ENCODE measurements around the gene BAD. TPM values are rescaled to one million over a fixed set of nuclear protein-coding genes. Genes with fewer than 3 reads are reported as not detected.
A peak's percentile ranks its signal among the peaks of the same experiment; 100 is the strongest.

The BAD gene
- total RNA-seq, 1 experiment from 2014 or later: 50.5 TPM

DNA sequence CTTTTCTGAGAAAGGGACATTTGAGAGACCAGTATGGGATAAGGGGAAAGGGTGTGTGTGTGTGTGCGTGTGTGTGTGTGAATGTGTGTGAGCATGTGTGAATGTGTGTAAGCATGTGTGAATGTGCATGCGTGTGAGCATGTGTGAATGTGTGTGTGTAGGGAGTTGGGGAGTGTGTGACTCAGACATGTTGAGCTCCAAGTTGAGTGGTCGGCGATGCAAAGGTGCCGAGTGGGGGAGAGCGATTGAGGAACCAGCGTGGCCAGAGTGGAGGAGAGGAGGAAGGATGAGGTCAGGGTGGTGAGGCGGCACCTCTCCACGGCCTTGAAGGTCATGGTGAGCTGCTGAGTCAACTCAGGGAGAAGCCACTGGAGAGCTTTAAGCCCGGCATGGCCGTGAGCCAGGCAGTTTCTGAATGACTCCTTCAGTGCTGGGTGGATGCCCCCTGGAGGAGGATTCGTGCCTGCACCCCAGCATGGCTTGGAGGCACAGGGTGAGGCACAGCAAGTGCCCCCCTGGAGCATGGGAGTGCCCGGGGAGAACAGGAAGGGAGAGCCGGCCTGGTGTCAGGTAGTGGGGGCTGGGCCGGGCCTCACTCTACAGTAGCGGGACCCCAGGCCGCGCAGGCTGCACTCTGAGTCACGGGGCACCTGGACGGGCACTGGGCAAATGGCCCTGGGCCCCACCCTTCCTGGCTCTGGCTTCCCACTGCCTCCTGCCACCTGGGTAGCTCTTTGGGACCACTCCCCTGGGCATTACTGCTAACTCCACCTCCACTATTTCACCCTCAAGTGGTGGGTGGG, 47.3 kb upstream of the BAD start:
- no peaks in the 10 kb centered on the region for H3K9me3 Mint-ChIP-seq (ENCODE audit: unreplicated experiment)
- Histone ChIP-seq H3K27me3 (replicated peaks; ENCODE audit: control insufficient read depth, insufficient read depth, low read length) (no peaks in the 10 kb centered on the region), H3K4me3 (ENCODE audit: low read depth, low read length) (no peak overlapping the region), H3K36me3 (ENCODE audit: control insufficient read depth, insufficient read depth, low read length) (no peaks in the 10 kb centered on the region), H3K4me1 (peaks cover 5% of the 10 kb centered on the region; the same call in 1 of the 2 replicates), H3K9me3 (no peaks in the 10 kb centered on the region)
- ChIA-PET POLR2A (interaction anchor here (3.0 kb wide), 1 partner anchor 14 kb away, joined by 13 read pairs; the partner anchor contains the start of genes PRDX5 and TRMT112), CTCF (interaction anchor here (0.6 to 3.1 kb wide), 8 partner anchors 9 to 1559 kb away, joined by 3 to 24 read pairs (median 4); partner anchors contain the start of genes CCDC85B, PRDX5, RPS6KA4 and TRMT112)
- H3K27ac Mint-ChIP-seq (ENCODE audit: unreplicated experiment): no peak overlapping the region
- TF ChIP-seq, protein P1, sequence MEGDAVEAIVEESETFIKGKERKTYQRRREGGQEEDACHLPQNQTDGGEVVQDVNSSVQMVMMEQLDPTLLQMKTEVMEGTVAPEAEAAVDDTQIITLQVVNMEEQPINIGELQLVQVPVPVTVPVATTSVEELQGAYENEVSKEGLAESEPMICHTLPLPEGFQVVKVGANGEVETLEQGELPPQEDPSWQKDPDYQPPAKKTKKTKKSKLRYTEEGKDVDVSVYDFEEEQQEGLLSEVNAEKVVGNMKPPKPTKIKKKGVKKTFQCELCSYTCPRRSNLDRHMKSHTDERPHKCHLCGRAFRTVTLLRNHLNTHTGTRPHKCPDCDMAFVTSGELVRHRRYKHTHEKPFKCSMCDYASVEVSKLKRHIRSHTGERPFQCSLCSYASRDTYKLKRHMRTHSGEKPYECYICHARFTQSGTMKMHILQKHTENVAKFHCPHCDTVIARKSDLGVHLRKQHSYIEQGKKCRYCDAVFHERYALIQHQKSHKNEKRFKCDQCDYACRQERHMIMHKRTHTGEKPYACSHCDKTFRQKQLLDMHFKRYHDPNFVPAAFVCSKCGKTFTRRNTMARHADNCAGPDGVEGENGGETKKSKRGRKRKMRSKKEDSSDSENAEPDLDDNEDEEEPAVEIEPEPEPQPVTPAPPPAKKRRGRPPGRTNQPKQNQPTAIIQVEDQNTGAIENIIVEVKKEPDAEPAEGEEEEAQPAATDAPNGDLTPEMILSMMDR (IDR thresholded peaks at IDR 0.05; ENCODE audit: insufficient read depth in 1 of 2, low read depth in 1 of 2, low read length in 1 of 2, severe bottlenecking in 1 of 2, unreplicated experiment in 1 of 2): peak; percentile 17 to 20
- peaks cover 12% of the 10 kb centered on the region for H3K4me1 Mint-ChIP-seq (ENCODE audit: low read depth, unreplicated experiment)
- H3K36me3 Mint-ChIP-seq (ENCODE audit: insufficient read depth, unreplicated experiment): peaks cover 4% of the 10 kb centered on the region
- no peaks in the 10 kb centered on the region for H3K27me3 Mint-ChIP-seq (ENCODE audit: insufficient read depth, unreplicated experiment)
- BruUV-seq (replicated peaks): no TSS peak
- DNase-seq: peak; percentile 42 to 55
- intact Hi-C loops (cut with micrococcal nuclease; ENCODE audit: unreplicated experiment): no loop called here
- H3K4me3 Mint-ChIP-seq (ENCODE audit: unreplicated experiment): no peak overlapping the region

DNA sequence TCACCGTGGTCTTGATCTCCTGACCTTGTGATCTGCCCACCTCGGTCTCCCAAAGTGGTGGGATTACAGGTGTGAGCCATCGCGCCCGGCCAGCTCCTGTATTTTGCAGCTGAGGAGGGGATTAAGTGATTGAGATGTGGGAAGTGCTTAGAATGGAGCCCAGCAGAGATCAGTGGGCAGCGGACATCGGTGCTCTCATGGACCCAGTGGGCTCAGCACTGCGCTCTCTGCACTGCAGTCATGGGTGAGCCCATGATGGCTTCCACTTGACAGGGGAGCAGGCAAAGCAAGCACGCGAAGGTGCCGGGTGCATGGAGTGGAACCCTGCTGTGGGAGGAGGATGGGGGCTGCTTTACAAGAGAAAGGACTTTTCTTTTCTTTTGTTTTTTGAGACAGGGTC, 46.4 kb upstream of the BAD start:
- no peaks in the 10 kb centered on the region for H3K9me3 Mint-ChIP-seq (ENCODE audit: unreplicated experiment)
- no peaks in the 10 kb centered on the region for H3K27me3 Mint-ChIP-seq (ENCODE audit: insufficient read depth, unreplicated experiment)
- peaks cover 4% of the 10 kb centered on the region for H3K36me3 Mint-ChIP-seq (ENCODE audit: insufficient read depth, unreplicated experiment)
- ChIA-PET POLR2A (interaction anchor here (3.0 kb wide), 1 partner anchor 13 kb away, joined by 13 read pairs; the partner anchor contains the start of genes PRDX5 and TRMT112), CTCF (interaction anchor here (0.8 to 3.1 kb wide), 7 partner anchors 10 to 60 kb away, joined by 3 to 24 read pairs (median 4); partner anchors contain the start of genes PRDX5, RPS6KA4 and TRMT112)
- no peaks in the 10 kb centered on the region for H3K27me3 ChIP-seq (replicated peaks; ENCODE audit: control insufficient read depth, insufficient read depth, low read length)
- H3K4me1 Mint-ChIP-seq (ENCODE audit: low read depth, unreplicated experiment): peaks cover 12% of the 10 kb centered on the region
- no peak overlapping the region for H3K4me3 Mint-ChIP-seq (ENCODE audit: unreplicated experiment)
- no TSS peak for BruUV-seq (replicated peaks)
- H3K36me3 ChIP-seq (ENCODE audit: control insufficient read depth, insufficient read depth, low read length): no peaks in the 10 kb centered on the region
- intact Hi-C loops (cut with micrococcal nuclease; ENCODE audit: unreplicated experiment): no loop called here
- no peak for DNase-seq
- H3K4me3 ChIP-seq (ENCODE audit: low read depth, low read length): no peak overlapping the region
- no peaks in the 10 kb centered on the region for H3K9me3 ChIP-seq
- H3K4me1 ChIP-seq: peaks cover 5% of the 10 kb centered on the region; the same call in 1 of the 2 replicates
- H3K27ac Mint-ChIP-seq (ENCODE audit: unreplicated experiment): no peak overlapping the region
- TF ChIP-seq, protein P1 (IDR thresholded peaks at IDR 0.05; ENCODE audit: insufficient read depth in 1 of 2, low read depth in 1 of 2, low read length in 1 of 2, severe bottlenecking in 1 of 2, unreplicated experiment in 1 of 2): no peak

DNA sequence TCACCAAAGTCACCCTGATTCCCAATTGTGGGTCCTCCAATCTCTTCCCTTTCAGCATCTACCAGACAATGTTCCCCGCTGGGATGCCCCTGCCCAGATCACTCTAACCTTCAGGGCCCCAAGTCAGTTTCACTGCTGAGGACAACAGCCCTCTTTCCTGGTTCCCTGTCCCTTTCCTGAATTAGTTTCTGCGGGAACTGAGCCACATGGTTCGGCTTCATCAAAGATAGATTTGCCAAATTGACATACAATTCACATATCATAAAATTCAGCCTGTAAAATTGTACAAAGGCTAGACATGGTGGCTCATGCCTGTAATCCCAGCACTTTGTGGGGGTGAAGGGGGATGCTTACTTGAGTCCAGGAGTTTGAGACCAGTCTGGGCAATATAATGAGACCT, 43.5 kb upstream of the BAD start:
- peaks cover 9% of the 10 kb centered on the region for H3K36me3 Mint-ChIP-seq (ENCODE audit: insufficient read depth, unreplicated experiment)
- no peak overlapping the region for H3K4me3 Mint-ChIP-seq (ENCODE audit: unreplicated experiment)
- no peaks in the 10 kb centered on the region for H3K27me3 Mint-ChIP-seq (ENCODE audit: insufficient read depth, unreplicated experiment)
- TF ChIP-seq, protein P1 (IDR thresholded peaks at IDR 0.05; ENCODE audit: insufficient read depth in 1 of 2, low read depth in 1 of 2, low read length in 1 of 2, severe bottlenecking in 1 of 2, unreplicated experiment in 1 of 2): no peak
- BruUV-seq (replicated peaks): no TSS peak
- Histone ChIP-seq H3K27me3 (replicated peaks; ENCODE audit: control insufficient read depth, insufficient read depth, low read length) (no peaks in the 10 kb centered on the region), H3K9me3 (no peaks in the 10 kb centered on the region), H3K4me1 (peaks cover under 1% of the 10 kb centered on the region), H3K36me3 (ENCODE audit: control insufficient read depth, insufficient read depth, low read length) (no peaks in the 10 kb centered on the region), H3K4me3 (ENCODE audit: low read depth, low read length) (no peak overlapping the region)
- CTCF ChIA-PET: interaction anchor here (0.6 kb wide), 1 partner anchor 10 kb away, joined by 3 read pairs; the partner anchor contains the start of genes PRDX5 and TRMT112
- H3K4me1 Mint-ChIP-seq (ENCODE audit: low read depth, unreplicated experiment): no peaks in the 10 kb centered on the region
- H3K9me3 Mint-ChIP-seq (ENCODE audit: unreplicated experiment): no peaks in the 10 kb centered on the region
- DNase-seq: no peak
- no peak overlapping the region for H3K27ac Mint-ChIP-seq (ENCODE audit: unreplicated experiment)
- POLR2A ChIA-PET: no interaction called here
- intact Hi-C loops (cut with micrococcal nuclease; ENCODE audit: unreplicated experiment): no loop called here

Measured in Caco-2 (cell line).